Stimulated activated CD4-positive, alpha-beta T cell treated with anti-CD3 and anti-CD28 coated beads, Interleukin-1b, Interleukin-23, amount 100 ng/mL, for 48 hours (primary cell): Measurements from ENCODE around the gene SLC25A29.

Experiments
- DNase-seq: peaks from one replicate; pipeline ENCODE4 v3.0.0-alpha.2; 2020

Gene SLC25A29

GRCh38 chr14:100279133-100279532 is 27.1 kb downstream of the SLC25A29 start:
- DNase-seq: no peak

- no peak for DNase-seq
Measured at GRCh38 chr14:100278702-100279101, 27.5 kb downstream of the SLC25A29 start.

- DNase-seq: no peak
Measured at GRCh38 chr14:100275214-100275613, 31.0 kb downstream of the SLC25A29 start.

- DNase-seq: no peak
Measured at GRCh38 chr14:100274250-100274649, 32.0 kb downstream of the SLC25A29 start.

- DNase-seq: no peak
Measured at GRCh38 chr14:100271247-100271939, 34.9 kb downstream of the SLC25A29 start.

GRCh38 chr14:100268591-100269207 is 37.5 kb downstream of the SLC25A29 start:
- no peak for DNase-seq

- no peak for DNase-seq
Measured at GRCh38 chr14:100267990-100268389, 38.3 kb downstream of the SLC25A29 start.

- DNase-seq: no peak
Measured at GRCh38 chr14:100263141-100263540, 43.1 kb downstream of the SLC25A29 start.

GRCh38 chr14:100262545-100262944 is 43.7 kb downstream of the SLC25A29 start:
- DNase-seq: no peak

- peak; percentile 52 for DNase-seq
Measured at GRCh38 chr14:100261621-100262020, 44.6 kb downstream of the SLC25A29 start.

- no peak for DNase-seq
Measured at GRCh38 chr14:100256339-100256895, 49.8 kb downstream of the SLC25A29 start.

- DNase-seq: no peak
Measured at GRCh38 chr14:100252684-100253083, 53.6 kb downstream of the SLC25A29 start.

GRCh38 chr14:100250732-100251465 is 55.3 kb downstream of the SLC25A29 start:
- no peak for DNase-seq

GRCh38 chr14:100246809-100247428 is 59.3 kb downstream of the SLC25A29 start:
- DNase-seq: no peak

GRCh38 chr14:100243020-100243419 is 63.2 kb downstream of the SLC25A29 start:
- DNase-seq: no peak

- no peak for DNase-seq
Measured at GRCh38 chr14:100241279-100241678, 65.0 kb downstream of the SLC25A29 start.
